Activated naive CD8-positive, alpha-beta T cell treated with anti-CD3 and anti-CD28 coated beads, Interleukin-2, amount 50 U/mL, for 16 hours (primary cell): Measurements from ENCODE around the gene FBLN1.
"Not testable (repeated sequence)": the region's sequence is repeated elsewhere in the genome, so short reads cannot be mapped to it uniquely, and the experiment has no call there.

Source experiments
- DNase-seq: peaks from one replicate; pipeline ENCODE4 v3.0.0-alpha.2; 2020; ENCODE audit warnings: low read depth, low spot score

FBLN1 gene

GRCh38 chr22:45547016-45547345, 44.3 kb downstream of the FBLN1 start:
- DNase-seq, result no peak

GRCh38 chr22:45547731-45548130, 45.0 kb downstream of the FBLN1 start:
- no peak for DNase-seq

GRCh38 chr22:45548247-45548840, 45.7 kb downstream of the FBLN1 start:
- DNase-seq, result no peak

- DNase-seq, result no peak
Measured at GRCh38 chr22:45548991-45549761, 46.5 kb downstream of the FBLN1 start.

GRCh38 chr22:45549762-45550378, 47.2 kb downstream of the FBLN1 start:
- no peak for DNase-seq

GRCh38 chr22:45550416-45550815, 47.7 kb downstream of the FBLN1 start:
- DNase-seq, result no peak

GRCh38 chr22:45550891-45551290, 48.2 kb downstream of the FBLN1 start:
- no peak for DNase-seq

GRCh38 chr22:45551310-45552016, 48.8 kb downstream of the FBLN1 start:
- no peak for DNase-seq

- no peak for DNase-seq
Measured at GRCh38 chr22:45552017-45552411, 49.3 kb downstream of the FBLN1 start.

GRCh38 chr22:45552580-45553350, 50.1 kb downstream of the FBLN1 start:
- DNase-seq, result no peak

GRCh38 chr22:45553351-45554039, 50.8 kb downstream of the FBLN1 start:
- peak; percentile 10 for DNase-seq

GRCh38 chr22:45554040-45554406, 51.3 kb downstream of the FBLN1 start:
- DNase-seq, result no peak

- DNase-seq, result no peak
Measured at GRCh38 chr22:45554861-45555260, 52.2 kb downstream of the FBLN1 start.

GRCh38 chr22:45557926-45558325, 55.2 kb downstream of the FBLN1 start:
- DNase-seq, result not testable (repeated sequence)

GRCh38 chr22:45560092-45560491, 57.4 kb downstream of the FBLN1 start:
- not testable (repeated sequence) for DNase-seq

GRCh38 chr22:45560761-45561160, 58.1 kb downstream of the FBLN1 start:
- DNase-seq, result not testable (repeated sequence)

GRCh38 chr22:45562102-45562501, 59.4 kb downstream of the FBLN1 start:
- no peak for DNase-seq

GRCh38 chr22:45562537-45563361, 60.1 kb downstream of the FBLN1 start:
- DNase-seq, result no peak

GRCh38 chr22:45563362-45564040, 60.8 kb downstream of the FBLN1 start:
- DNase-seq, result no peak
